Activated naive CD8-positive, alpha-beta T cell treated with anti-CD3 and anti-CD28 coated beads, Interleukin-2, amount 10 ng/mL, durations not matched to agents 7 days and 5 days (primary cell): Measurements from ENCODE around the gene IQGAP3. TPM values are rescaled to one million over a fixed set of nuclear protein-coding genes. Genes with fewer than 3 reads are reported as not detected.

Source experiments
- ATAC-seq: fragments of 150-1000 bp; cut with Tn5 transposase; one replicate; pipeline ENCODE4 v1.10.0; 2021; ENCODE audit warnings: low read depth, moderate library complexity
- POLR2A ChIA-PET: fragments of 350-600 bp; sonication (Branson Sonifier 250); formaldehyde crosslinking; loops from one replicate; lab custom pipeline; 2021; ENCODE audit warnings: antibody characterized with exemption; lab: Charles Lee
- DNase-seq: peaks from one replicate; pipeline ENCODE4 v3.0.0; 2021
- H3K27ac Mint-ChIP-seq: one replicate; pipeline ENCODE4 v1.8.0; 2022; ENCODE audit warnings: mild to moderate bottlenecking, mixed read lengths
- H3K27me3 Mint-ChIP-seq: one replicate; pipeline ENCODE4 v1.8.0; 2022; ENCODE audit warnings: mild to moderate bottlenecking, moderate library complexity, mixed read lengths
- H3K36me3 Mint-ChIP-seq: one replicate; pipeline ENCODE4 v1.8.0; 2021; ENCODE audit warnings: mild to moderate bottlenecking, mixed read lengths
- H3K4me1 Mint-ChIP-seq: one replicate; pipeline ENCODE4 v1.8.0; 2021; ENCODE audit warnings: mixed read lengths
- H3K4me3 Mint-ChIP-seq: one replicate; pipeline ENCODE4 v1.8.0; 2022; ENCODE audit warnings: mild to moderate bottlenecking, moderate library complexity, mixed read lengths
- H3K9me3 Mint-ChIP-seq: one replicate; pipeline ENCODE4 v1.8.0; 2021; ENCODE audit warnings: mixed read lengths
- total RNA-seq, 2 experiments: library from RNA; stranded (reverse); gene quantifications; one replicate each; pipeline ENCODE4 v1.2.3, GENCODE V29; 2021

The IQGAP3 gene
- total RNA-seq, 2 experiments from 2014 or later = 26.1 to 30.3 TPM

GRCh38 chr1:156481527-156481926 is 90.8 kb downstream of the IQGAP3 start:
- DNase-seq (no peak), ATAC-seq (no peak)
- H3K27me3 Mint-ChIP-seq = no peaks in the 10 kb centered on the region
- no peak overlapping the region for H3K4me3 Mint-ChIP-seq
- peak overlapping the region; percentile 37 for H3K27ac Mint-ChIP-seq
- POLR2A ChIA-PET = interaction anchor here (1.4 to 7.0 kb wide), 8 partner anchors 10 to 101 kb away, joined by 6 to 62 read pairs (median 10); partner anchors contain the start of gene MEF2D
- H3K36me3 Mint-ChIP-seq = peaks cover 25% of the 10 kb centered on the region
- peaks cover 33% of the 10 kb centered on the region for H3K4me1 Mint-ChIP-seq
- H3K9me3 Mint-ChIP-seq = no peaks in the 10 kb centered on the region

GRCh38 chr1:156480411-156481192 is 91.8 kb downstream of the IQGAP3 start:
- peaks cover 23% of the 10 kb centered on the region for H3K36me3 Mint-ChIP-seq
- POLR2A ChIA-PET = interaction anchor here (0.6 to 7.0 kb wide), 12 partner anchors 9 to 249 kb away, joined by 3 to 62 read pairs (median 9); partner anchors contain the start of genes MEF2D and NAXE
- H3K27me3 Mint-ChIP-seq = no peaks in the 10 kb centered on the region
- peak overlapping the region; percentile 82 for H3K27ac Mint-ChIP-seq
- H3K4me1 Mint-ChIP-seq = peaks cover 31% of the 10 kb centered on the region
- H3K4me3 Mint-ChIP-seq = peak overlapping the region; percentile 21
- DNase-seq = peak; percentile 79
- ATAC-seq = peak; percentile 93
- H3K9me3 Mint-ChIP-seq = no peaks in the 10 kb centered on the region

- POLR2A ChIA-PET = interaction anchor here (0.6 to 7.0 kb wide), 12 partner anchors 9 to 249 kb away, joined by 3 to 62 read pairs (median 9); partner anchors contain the start of genes MEF2D and NAXE
- Mint-ChIP-seq H3K36me3 (peaks cover 23% of the 10 kb centered on the region), H3K4me1 (peaks cover 31% of the 10 kb centered on the region), H3K9me3 (no peaks in the 10 kb centered on the region), H3K4me3 (no peak overlapping the region), H3K27me3 (no peaks in the 10 kb centered on the region), H3K27ac (peak overlapping the region; percentile 82)
- ATAC-seq (no peak), DNase-seq (no peak)
These were observed 92.4 kb downstream of the IQGAP3 start for GRCh38 chr1:156480016-156480370.

- H3K27me3 Mint-ChIP-seq = no peaks in the 10 kb centered on the region
- no peak for DNase-seq
- no peaks in the 10 kb centered on the region for H3K9me3 Mint-ChIP-seq
- H3K27ac Mint-ChIP-seq = peak overlapping the region; percentile 56
- no peak overlapping the region for H3K4me3 Mint-ChIP-seq
- ATAC-seq = no peak
- POLR2A ChIA-PET = no interaction called here
- peaks cover 25% of the 10 kb centered on the region for H3K36me3 Mint-ChIP-seq
- H3K4me1 Mint-ChIP-seq = peaks cover 29% of the 10 kb centered on the region
These were observed 93.0 kb downstream of the IQGAP3 start for GRCh38 chr1:156479093-156480015.

- DNase-seq (no peak), ATAC-seq (no peak)
- peaks cover 30% of the 10 kb centered on the region for H3K36me3 Mint-ChIP-seq
- H3K4me3 Mint-ChIP-seq = no peak overlapping the region
- POLR2A ChIA-PET = no interaction called here
- no peaks in the 10 kb centered on the region for H3K27me3 Mint-ChIP-seq
- peaks cover 29% of the 10 kb centered on the region for H3K4me1 Mint-ChIP-seq
- no peaks in the 10 kb centered on the region for H3K9me3 Mint-ChIP-seq
- H3K27ac Mint-ChIP-seq = no peak overlapping the region
These were observed 94.1 kb downstream of the IQGAP3 start for GRCh38 chr1:156478250-156478627.

GRCh38 chr1:156477526-156478249 is 94.7 kb downstream of the IQGAP3 start:
- DNase-seq = no peak
- Mint-ChIP-seq H3K27me3 (no peaks in the 10 kb centered on the region), H3K9me3 (no peaks in the 10 kb centered on the region), H3K36me3 (peaks cover 33% of the 10 kb centered on the region), H3K4me1 (peaks cover 29% of the 10 kb centered on the region), H3K4me3 (no peak overlapping the region), H3K27ac (no peak overlapping the region)
- POLR2A ChIA-PET = no interaction called here
- no peak for ATAC-seq

- H3K4me1 Mint-ChIP-seq = peaks cover 25% of the 10 kb centered on the region
- no peak for ATAC-seq
- H3K9me3 Mint-ChIP-seq = no peaks in the 10 kb centered on the region
- H3K27ac Mint-ChIP-seq = no peak overlapping the region
- POLR2A ChIA-PET = no interaction called here
- DNase-seq = no peak
- no peaks in the 10 kb centered on the region for H3K27me3 Mint-ChIP-seq
- H3K36me3 Mint-ChIP-seq = peaks cover 32% of the 10 kb centered on the region
- no peak overlapping the region for H3K4me3 Mint-ChIP-seq
These were observed 95.7 kb downstream of the IQGAP3 start for GRCh38 chr1:156476501-156477298.

GRCh38 chr1:156475568-156476500 is 96.5 kb downstream of the IQGAP3 start:
- ATAC-seq = no peak
- Mint-ChIP-seq H3K4me3 (no peak overlapping the region), H3K4me1 (peaks cover 18% of the 10 kb centered on the region), H3K9me3 (no peaks in the 10 kb centered on the region), H3K36me3 (peaks cover 28% of the 10 kb centered on the region), H3K27me3 (no peaks in the 10 kb centered on the region), H3K27ac (no peak overlapping the region)
- no peak for DNase-seq
- POLR2A ChIA-PET = no interaction called here

Other genes with a start within 250 kb of the IQGAP3 start
- 100 to 1,000 TPM; 163 to 165 TPM for gene CCT3, start 234.3 kb downstream of the IQGAP3 start, total RNA-seq
- not detected for gene TSACC, start 234.0 kb downstream of the IQGAP3 start, total RNA-seq
- gene RHBG, start 203.4 kb downstream of the IQGAP3 start, total RNA-seq = not detected
- gene MEF2D, start 71.8 kb downstream of the IQGAP3 start, total RNA-seq = 10 to 100 TPM; 52.4 to 54.4 TPM
- gene TTC24, start 7.2 kb upstream of the IQGAP3 start, total RNA-seq = 10 to 100 TPM; 22.7 to 24.1 TPM
- gene NAXE, start 19.2 kb upstream of the IQGAP3 start, total RNA-seq = 10 to 100 TPM; 53.8 TPM
- gene GPATCH4, start 28.9 kb upstream of the IQGAP3 start, total RNA-seq = 10 to 100 TPM; 29.7 to 31.1 TPM
- under 1 TPM in 1 of 2 experiments, not detected in 1; 0.17 TPM for gene HAPLN2, start 46.9 kb upstream of the IQGAP3 start, total RNA-seq
- gene BCAN, start 69.6 kb upstream of the IQGAP3 start, total RNA-seq = not detected
- not detected for gene NES, start 104.8 kb upstream of the IQGAP3 start, total RNA-seq
- under 1 TPM; 0.68 to 0.80 TPM for gene CRABP2, start 133.0 kb upstream of the IQGAP3 start, total RNA-seq
- gene METTL25B, start 155.9 kb upstream of the IQGAP3 start, total RNA-seq = 10 to 100 TPM; 34.6 to 35.1 TPM
- 10 to 100 TPM; 44.1 to 47.1 TPM for gene ISG20L2, start 156.2 kb upstream of the IQGAP3 start, total RNA-seq
- 10 to 100 TPM; 45.0 to 51.1 TPM for gene MRPL24, start 168.5 kb upstream of the IQGAP3 start, total RNA-seq
- 100 to 1,000 TPM; 186 to 196 TPM for gene HDGF, start 179.1 kb upstream of the IQGAP3 start, total RNA-seq
- gene PRCC, start 195.0 kb upstream of the IQGAP3 start, total RNA-seq = 10 to 100 TPM; 65.7 to 76.0 TPM
- 10 to 100 TPM; 86.0 to 89.2 TPM for gene SH2D2A, start 244.3 kb upstream of the IQGAP3 start, total RNA-seq